ENCODE data around the gene PUM1.
"Not testable (repeated sequence)": the region's sequence is repeated elsewhere in the genome, so short reads cannot be mapped to it uniquely, and the experiment has no call there.

DNA sequence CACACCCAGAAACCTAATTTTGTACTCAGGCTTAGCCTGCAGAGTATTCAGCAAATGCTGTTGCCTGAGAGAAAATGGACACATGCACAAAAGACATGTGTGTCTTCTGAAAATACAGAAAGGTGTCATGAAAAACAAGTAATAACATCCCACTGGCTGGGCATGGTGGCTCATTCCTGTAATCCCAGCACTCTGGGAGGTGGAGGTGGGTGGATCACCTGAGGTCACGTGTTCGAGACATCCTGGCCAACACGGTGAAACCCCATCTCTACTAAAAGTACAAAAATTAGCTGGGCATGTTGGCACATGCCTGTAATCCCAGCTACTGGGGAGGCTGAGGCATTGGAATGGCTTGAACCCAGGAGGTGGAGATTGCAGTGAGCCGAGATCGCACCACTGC, 18.0 kb downstream of the PUM1 start:
- TF ChIP-seq, protein P1, sequence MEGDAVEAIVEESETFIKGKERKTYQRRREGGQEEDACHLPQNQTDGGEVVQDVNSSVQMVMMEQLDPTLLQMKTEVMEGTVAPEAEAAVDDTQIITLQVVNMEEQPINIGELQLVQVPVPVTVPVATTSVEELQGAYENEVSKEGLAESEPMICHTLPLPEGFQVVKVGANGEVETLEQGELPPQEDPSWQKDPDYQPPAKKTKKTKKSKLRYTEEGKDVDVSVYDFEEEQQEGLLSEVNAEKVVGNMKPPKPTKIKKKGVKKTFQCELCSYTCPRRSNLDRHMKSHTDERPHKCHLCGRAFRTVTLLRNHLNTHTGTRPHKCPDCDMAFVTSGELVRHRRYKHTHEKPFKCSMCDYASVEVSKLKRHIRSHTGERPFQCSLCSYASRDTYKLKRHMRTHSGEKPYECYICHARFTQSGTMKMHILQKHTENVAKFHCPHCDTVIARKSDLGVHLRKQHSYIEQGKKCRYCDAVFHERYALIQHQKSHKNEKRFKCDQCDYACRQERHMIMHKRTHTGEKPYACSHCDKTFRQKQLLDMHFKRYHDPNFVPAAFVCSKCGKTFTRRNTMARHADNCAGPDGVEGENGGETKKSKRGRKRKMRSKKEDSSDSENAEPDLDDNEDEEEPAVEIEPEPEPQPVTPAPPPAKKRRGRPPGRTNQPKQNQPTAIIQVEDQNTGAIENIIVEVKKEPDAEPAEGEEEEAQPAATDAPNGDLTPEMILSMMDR (conservative IDR thresholded peaks at IDR 0.05) = not testable (repeated sequence)
- TF ChIP-seq ZFX (IDR thresholded peaks at IDR 0.05) = not testable (repeated sequence)
